ENCODE measurements around the gene TANGO2. TPM values are rescaled to one million over a fixed set of nuclear protein-coding genes. Genes with fewer than 3 reads are reported as not detected.
A peak's percentile ranks its signal among the peaks of the same experiment; 100 is the strongest.

Gene TANGO2
- total and polyA plus RNA-seq, 9 of the 15 experiments (the other 6 are each of a cell fraction or from before 2014, with no cell fraction given): 15.5 to 94.9 (median 70.1) TPM

DNA sequence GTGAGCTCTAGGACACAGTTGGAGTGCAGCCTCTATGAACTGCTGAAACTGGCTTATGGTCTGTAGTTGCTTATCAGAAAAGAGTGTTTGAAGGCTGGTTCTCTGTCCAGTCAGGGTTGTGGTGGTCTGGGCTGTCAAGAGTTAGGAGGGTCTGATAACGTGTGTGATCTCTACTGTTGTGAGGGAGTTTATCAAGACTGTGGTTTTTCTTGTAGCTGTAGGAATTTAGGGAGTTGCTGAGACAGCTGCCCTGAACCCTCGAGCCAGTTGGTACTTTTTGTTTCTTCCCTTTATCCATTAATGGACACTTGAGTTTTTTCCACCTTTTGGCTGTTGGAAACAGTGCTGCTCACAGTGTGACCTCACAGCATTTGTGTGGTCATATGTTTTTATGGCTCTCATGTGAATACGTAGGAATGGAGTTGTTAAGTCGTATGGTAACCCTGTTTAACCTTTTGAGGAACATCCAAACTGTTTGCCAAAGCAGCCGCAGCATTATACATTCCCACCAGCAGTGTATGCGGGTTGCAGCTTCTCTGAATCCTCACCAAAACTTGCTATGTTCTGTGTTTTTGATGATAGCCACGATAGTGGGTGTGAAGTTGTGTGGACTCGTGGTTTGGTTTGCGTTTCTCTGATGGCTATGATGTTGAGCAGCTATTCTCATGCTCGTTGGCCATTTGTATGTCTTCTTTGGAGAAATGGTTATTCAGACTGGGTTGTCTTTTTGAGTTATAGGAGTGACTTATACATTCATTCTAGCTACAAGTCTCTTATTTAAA lies 38.3 kb downstream of the TANGO2 start (continued):
- TF ChIP-seq MAFG (tag; conservative IDR thresholded peaks at IDR 0.05) (no peak), PHB2 (IDR thresholded peaks at IDR 0.05; ENCODE audit: low read depth) (0 out of 2 replicates have a peak, but pooled peaks have one; percentile 37), ZSCAN29 (IDR thresholded peaks at IDR 0.05) (peak; percentile 91), IFI16 (CRISPR knock-in tag; IDR thresholded peaks at IDR 0.05) (peak; percentile 48; the same call in 1 of the 2 replicates), WHSC1 (IDR thresholded peaks at IDR 0.05; ENCODE audit: low read length) (no peak), NFATC3 (IDR thresholded peaks at IDR 0.05) (peak; percentile 15; the same call in 1 of the 2 replicates), MIER1 (IDR thresholded peaks at IDR 0.05; ENCODE audit: low read depth) (no peak; the same call in 1 of the 2 replicates), RBM15 (IDR thresholded peaks at IDR 0.05; ENCODE audit: insufficient read depth, low read length) (no peak), NR4A1 (CRISPR knock-in tag; IDR thresholded peaks at IDR 0.05) (no peak), NR4A1 (tag; IDR thresholded peaks at IDR 0.05) (peak; percentile 55; the same call in 1 of the 2 replicates), ETV6 (IDR thresholded peaks at IDR 0.05; ENCODE audit: borderline replicate concordance in 1 of 2, low read depth in 2 of 2, low read length in 1 of 2) (no peak; a peak in 1 of 4 replicates), ETV6 (CRISPR knock-in tag; IDR thresholded peaks at IDR 0.05; ENCODE audit: borderline replicate concordance) (no peak), GATAD2A (IDR thresholded peaks at IDR 0.05) (no peak), MEF2A (IDR thresholded peaks at IDR 0.05; ENCODE audit: control insufficient read depth, low read depth, low read length) (no peak), MTA1 (IDR thresholded peaks at IDR 0.05; ENCODE audit: borderline replicate concordance) (peak; percentile 70; the same call in 1 of the 2 replicates), ZNF134 (CRISPR knock-in tag; conservative IDR thresholded peaks at IDR 0.05) (peak; percentile 20; the same call in 1 of the 2 replicates)
- TF ChIP-seq, protein P1, sequence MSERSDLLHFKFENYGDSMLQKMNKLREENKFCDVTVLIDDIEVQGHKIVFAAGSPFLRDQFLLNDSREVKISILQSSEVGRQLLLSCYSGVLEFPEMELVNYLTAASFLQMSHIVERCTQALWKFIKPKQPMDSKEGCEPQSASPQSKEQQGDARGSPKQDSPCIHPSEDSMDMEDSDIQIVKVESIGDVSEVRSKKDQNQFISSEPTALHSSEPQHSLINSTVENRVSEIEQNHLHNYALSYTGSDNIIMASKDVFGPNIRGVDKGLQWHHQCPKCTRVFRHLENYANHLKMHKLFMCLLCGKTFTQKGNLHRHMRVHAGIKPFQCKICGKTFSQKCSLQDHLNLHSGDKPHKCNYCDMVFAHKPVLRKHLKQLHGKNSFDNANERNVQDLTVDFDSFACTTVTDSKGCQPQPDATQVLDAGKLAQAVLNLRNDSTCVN (CRISPR knock-in tag; IDR thresholded peaks at IDR 0.05): peak; percentile 72; the same call in 1 of the 2 replicates
- TF ChIP-seq, protein P2, sequence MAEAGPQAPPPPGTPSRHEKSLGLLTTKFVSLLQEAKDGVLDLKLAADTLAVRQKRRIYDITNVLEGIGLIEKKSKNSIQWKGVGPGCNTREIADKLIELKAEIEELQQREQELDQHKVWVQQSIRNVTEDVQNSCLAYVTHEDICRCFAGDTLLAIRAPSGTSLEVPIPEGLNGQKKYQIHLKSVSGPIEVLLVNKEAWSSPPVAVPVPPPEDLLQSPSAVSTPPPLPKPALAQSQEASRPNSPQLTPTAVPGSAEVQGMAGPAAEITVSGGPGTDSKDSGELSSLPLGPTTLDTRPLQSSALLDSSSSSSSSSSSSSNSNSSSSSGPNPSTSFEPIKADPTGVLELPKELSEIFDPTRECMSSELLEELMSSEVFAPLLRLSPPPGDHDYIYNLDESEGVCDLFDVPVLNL (CRISPR knock-in tag; IDR thresholded peaks at IDR 0.05; ENCODE audit: low read depth): no peak
- TF ChIP-seq, protein P3, sequence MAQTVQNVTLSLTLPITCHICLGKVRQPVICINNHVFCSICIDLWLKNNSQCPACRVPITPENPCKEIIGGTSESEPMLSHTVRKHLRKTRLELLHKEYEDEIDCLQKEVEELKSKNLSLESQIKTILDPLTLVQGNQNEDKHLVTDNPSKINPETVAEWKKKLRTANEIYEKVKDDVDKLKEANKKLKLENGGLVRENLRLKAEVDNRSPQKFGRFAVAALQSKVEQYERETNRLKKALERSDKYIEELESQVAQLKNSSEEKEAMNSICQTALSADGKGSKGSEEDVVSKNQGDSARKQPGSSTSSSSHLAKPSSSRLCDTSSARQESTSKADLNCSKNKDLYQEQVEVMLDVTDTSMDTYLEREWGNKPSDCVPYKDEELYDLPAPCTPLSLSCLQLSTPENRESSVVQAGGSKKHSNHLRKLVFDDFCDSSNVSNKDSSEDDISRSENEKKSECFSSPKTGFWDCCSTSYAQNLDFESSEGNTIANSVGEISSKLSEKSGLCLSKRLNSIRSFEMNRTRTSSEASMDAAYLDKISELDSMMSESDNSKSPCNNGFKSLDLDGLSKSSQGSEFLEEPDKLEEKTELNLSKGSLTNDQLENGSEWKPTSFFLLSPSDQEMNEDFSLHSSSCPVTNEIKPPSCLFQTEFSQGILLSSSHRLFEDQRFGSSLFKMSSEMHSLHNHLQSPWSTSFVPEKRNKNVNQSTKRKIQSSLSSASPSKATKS (CRISPR knock-in tag; IDR thresholded peaks at IDR 0.05): 0 out of 2 replicates have a peak, but pooled peaks have one; percentile 9
- TF ChIP-seq, protein P4, sequence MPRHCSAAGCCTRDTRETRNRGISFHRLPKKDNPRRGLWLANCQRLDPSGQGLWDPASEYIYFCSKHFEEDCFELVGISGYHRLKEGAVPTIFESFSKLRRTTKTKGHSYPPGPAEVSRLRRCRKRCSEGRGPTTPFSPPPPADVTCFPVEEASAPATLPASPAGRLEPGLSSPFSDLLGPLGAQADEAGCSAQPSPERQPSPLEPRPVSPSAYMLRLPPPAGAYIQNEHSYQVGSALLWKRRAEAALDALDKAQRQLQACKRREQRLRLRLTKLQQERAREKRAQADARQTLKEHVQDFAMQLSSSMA (CRISPR knock-in tag; IDR thresholded peaks at IDR 0.05): 0 out of 2 replicates have a peak, but pooled peaks have one; percentile 49
- TF ChIP-seq, protein P5, sequence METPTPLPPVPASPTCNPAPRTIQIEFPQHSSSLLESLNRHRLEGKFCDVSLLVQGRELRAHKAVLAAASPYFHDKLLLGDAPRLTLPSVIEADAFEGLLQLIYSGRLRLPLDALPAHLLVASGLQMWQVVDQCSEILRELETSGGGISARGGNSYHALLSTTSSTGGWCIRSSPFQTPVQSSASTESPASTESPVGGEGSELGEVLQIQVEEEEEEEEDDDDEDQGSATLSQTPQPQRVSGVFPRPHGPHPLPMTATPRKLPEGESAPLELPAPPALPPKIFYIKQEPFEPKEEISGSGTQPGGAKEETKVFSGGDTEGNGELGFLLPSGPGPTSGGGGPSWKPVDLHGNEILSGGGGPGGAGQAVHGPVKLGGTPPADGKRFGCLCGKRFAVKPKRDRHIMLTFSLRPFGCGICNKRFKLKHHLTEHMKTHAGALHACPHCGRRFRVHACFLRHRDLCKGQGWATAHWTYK (CRISPR knock-in tag; IDR thresholded peaks at IDR 0.05): peak; percentile 44

Measured in K562 (cell line).